Gastrocnemius medialis (tissue), 4 donors: ENCODE results near the gene GPR158.

ENCODE experiments used
- CTCF ChIP-seq, 5 experiments: fragments of 450-650 bp in 3 of 5; fragments of 200-600 bp in 2 of 5; sonication (generic) in 2 of 5; IDR thresholded peaks in 4 of 5; conservative IDR thresholded peaks in 1 of 5; 1 replicate in 4 of 5; 2 replicates in 1 of 5; pipeline ENCODE4 v1.5.1; 2016 to 2019; ENCODE audit warnings: antibody characterized with exemption in 5 of 5, mild to moderate bottlenecking in 3 of 5, moderate library complexity in 3 of 5
- POLR2A ChIP-seq, 2 donors: fragments of 450-650 bp; IDR thresholded peaks; one replicate each; pipeline ENCODE4 v1.6.1; 2017; ENCODE audit warnings: antibody characterized with exemption in 2 of 2, mild to moderate bottlenecking in 2 of 2, moderate library complexity in 2 of 2

GRCh38 chr10:25444266-25444665, 269.5 kb downstream of the GPR158 start:
- TF ChIP-seq CTCF (IDR thresholded peaks at IDR 0.05 in 4 of 5, conservative IDR thresholded peaks at IDR 0.05 in 1 of 5) (no peak), POLR2A (IDR thresholded peaks at IDR 0.05) (no peak)
